OCI-LY1 (cell line): ENCODE data around the gene PTPRO.

Experiments
- H2AFZ ChIP-seq: fragments of 200-600 bp; sonication (generic), shearing (Covaris generic); 2 replicates; pipeline ENCODE4 v1.6.0; 2014; ENCODE audit warnings: antibody characterized with exemption, mild to moderate bottlenecking, low read length
- H3F3A ChIP-seq: fragments of 200-600 bp; sonication (generic), shearing (Covaris generic); 2 replicates; pipeline ENCODE4 v1.6.0; 2014; ENCODE audit warnings: mild to moderate bottlenecking, antibody characterized with exemption, low read length, moderate library complexity; ENCODE audit not compliant: insufficient read depth
- H3K27ac ChIP-seq: fragments of 200-600 bp; sonication (generic); 2 replicates; pipeline ENCODE4 v1.5.1; 2014; ENCODE audit warnings: low read length, mixed run types, mild to moderate bottlenecking, low read depth; ENCODE audit not compliant: poor library complexity, severe bottlenecking
- H3K27me3 ChIP-seq: fragments of 200-600 bp; sonication (generic); 2 replicates; pipeline ENCODE4 v1.6.0; 2014; ENCODE audit warnings: antibody characterized with exemption, mild to moderate bottlenecking, low read length, moderate library complexity; ENCODE audit not compliant: insufficient read depth
- H3K36me3 ChIP-seq: fragments of 200-600 bp; sonication (generic); 2 replicates; pipeline ENCODE4 v1.6.1; 2014; ENCODE audit warnings: mild to moderate bottlenecking, antibody characterized with exemption, low read length, moderate library complexity, mixed read lengths; ENCODE audit not compliant: insufficient read depth
- H3K4me1 ChIP-seq: fragments of 200-600 bp; sonication (generic); 2 replicates; pipeline ENCODE4 v1.5.1; 2014; ENCODE audit warnings: mild to moderate bottlenecking, low read length, moderate library complexity; ENCODE audit not compliant: insufficient read depth, severe bottlenecking
- H3K4me2 ChIP-seq: fragments of 200-600 bp; sonication (generic), shearing (Covaris generic); 2 replicates; pipeline ENCODE4 v1.6.1; 2014; ENCODE audit warnings: low read length
- H3K4me3 ChIP-seq: fragments of 200-600 bp; sonication (generic); 2 replicates; pipeline ENCODE4 v1.5.1; 2014; ENCODE audit warnings: low read length, low read depth, mild to moderate bottlenecking, mixed read lengths; ENCODE audit not compliant: poor library complexity, severe bottlenecking
- H3K79me2 ChIP-seq: fragments of 200-600 bp; shearing (Covaris generic); 2 replicates; pipeline ENCODE4 v1.6.1; 2016; ENCODE audit warnings: mixed run types, low read length, mixed read lengths; ENCODE audit not compliant: insufficient read depth
- H3K9ac ChIP-seq: fragments of 200-600 bp; sonication (generic), shearing (Covaris generic); 2 replicates; pipeline ENCODE4 v1.6.1; 2014; ENCODE audit warnings: mild to moderate bottlenecking, low read length, mixed read lengths
- H3K9me2 ChIP-seq: fragments of 200-600 bp; sonication (generic), shearing (Covaris generic); 2 replicates; pipeline ENCODE4 v1.6.1; 2014; ENCODE audit warnings: low read depth, mild to moderate bottlenecking, low read length, mixed read lengths
- H3K9me3 ChIP-seq: fragments of 200-600 bp; shearing (Covaris generic); 2 replicates; pipeline ENCODE4 v1.6.1; 2014; ENCODE audit warnings: low read length, mixed read lengths
- H4K20me1 ChIP-seq: fragments of 200-600 bp; sonication (generic), shearing (Covaris generic); 2 replicates; pipeline ENCODE4 v1.6.0; 2016; ENCODE audit warnings: mild to moderate bottlenecking, low read length; ENCODE audit not compliant: insufficient read depth
- EZH2 ChIP-seq: fragments of 200-600 bp; sonication (generic), shearing (Covaris generic); IDR thresholded peaks from 2 replicates; pipeline ENCODE4 v1.8.0; 2017; ENCODE audit warnings: borderline replicate concordance, mixed run types, mild to moderate bottlenecking, antibody characterized with exemption, low read length, moderate library complexity, mixed read lengths
- TF ChIP-seq, protein P1 (sequence below): fragments of 200-600 bp; sonication (generic), shearing (Covaris generic); IDR thresholded peaks from 2 replicates; pipeline ENCODE4 v1.5.1; 2017; ENCODE audit warnings: mild to moderate bottlenecking, antibody characterized with exemption, low read length, moderate library complexity, mixed read lengths

Gene PTPRO

DNA sequence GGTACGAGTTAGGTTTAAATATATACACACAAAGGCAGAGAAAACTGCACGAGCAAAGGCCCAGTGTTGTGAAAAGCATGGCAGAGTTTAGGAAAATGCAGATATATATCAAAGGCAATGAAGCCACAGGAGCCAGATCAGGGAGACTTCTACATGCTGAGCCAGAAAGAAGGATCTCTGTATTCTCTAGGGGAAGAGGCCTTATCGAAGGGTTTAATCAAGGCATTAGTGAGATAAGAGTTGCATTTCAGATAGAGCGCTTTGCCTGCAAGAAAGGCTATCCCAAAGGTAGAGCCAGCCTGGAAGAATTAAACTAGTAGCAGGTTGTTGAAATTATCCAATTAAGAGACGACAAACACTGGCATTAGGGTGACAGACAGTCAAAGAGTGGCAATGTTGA lies 7.6 kb downstream of the PTPRO start:
- no peaks in the 10 kb centered on the region for H3K4me1 ChIP-seq
- H3K4me2 ChIP-seq = no peak overlapping the region
- no peak for TF ChIP-seq EZH2
- TF ChIP-seq, protein P1, sequence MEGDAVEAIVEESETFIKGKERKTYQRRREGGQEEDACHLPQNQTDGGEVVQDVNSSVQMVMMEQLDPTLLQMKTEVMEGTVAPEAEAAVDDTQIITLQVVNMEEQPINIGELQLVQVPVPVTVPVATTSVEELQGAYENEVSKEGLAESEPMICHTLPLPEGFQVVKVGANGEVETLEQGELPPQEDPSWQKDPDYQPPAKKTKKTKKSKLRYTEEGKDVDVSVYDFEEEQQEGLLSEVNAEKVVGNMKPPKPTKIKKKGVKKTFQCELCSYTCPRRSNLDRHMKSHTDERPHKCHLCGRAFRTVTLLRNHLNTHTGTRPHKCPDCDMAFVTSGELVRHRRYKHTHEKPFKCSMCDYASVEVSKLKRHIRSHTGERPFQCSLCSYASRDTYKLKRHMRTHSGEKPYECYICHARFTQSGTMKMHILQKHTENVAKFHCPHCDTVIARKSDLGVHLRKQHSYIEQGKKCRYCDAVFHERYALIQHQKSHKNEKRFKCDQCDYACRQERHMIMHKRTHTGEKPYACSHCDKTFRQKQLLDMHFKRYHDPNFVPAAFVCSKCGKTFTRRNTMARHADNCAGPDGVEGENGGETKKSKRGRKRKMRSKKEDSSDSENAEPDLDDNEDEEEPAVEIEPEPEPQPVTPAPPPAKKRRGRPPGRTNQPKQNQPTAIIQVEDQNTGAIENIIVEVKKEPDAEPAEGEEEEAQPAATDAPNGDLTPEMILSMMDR = no peak
- H3K9me2 ChIP-seq = no peaks in the 10 kb centered on the region
- H2AFZ ChIP-seq = no peak overlapping the region
- no peaks in the 10 kb centered on the region for H3K36me3 ChIP-seq
- H4K20me1 ChIP-seq = no peaks in the 10 kb centered on the region
- no peaks in the 10 kb centered on the region for H3F3A ChIP-seq
- H3K27ac ChIP-seq = no peak overlapping the region
- no peak overlapping the region for H3K9ac ChIP-seq
- no peaks in the 10 kb centered on the region for H3K79me2 ChIP-seq
- no peak overlapping the region for H3K4me3 ChIP-seq
- no peaks in the 10 kb centered on the region for H3K27me3 ChIP-seq
- H3K9me3 ChIP-seq = no peaks in the 10 kb centered on the region

DNA sequence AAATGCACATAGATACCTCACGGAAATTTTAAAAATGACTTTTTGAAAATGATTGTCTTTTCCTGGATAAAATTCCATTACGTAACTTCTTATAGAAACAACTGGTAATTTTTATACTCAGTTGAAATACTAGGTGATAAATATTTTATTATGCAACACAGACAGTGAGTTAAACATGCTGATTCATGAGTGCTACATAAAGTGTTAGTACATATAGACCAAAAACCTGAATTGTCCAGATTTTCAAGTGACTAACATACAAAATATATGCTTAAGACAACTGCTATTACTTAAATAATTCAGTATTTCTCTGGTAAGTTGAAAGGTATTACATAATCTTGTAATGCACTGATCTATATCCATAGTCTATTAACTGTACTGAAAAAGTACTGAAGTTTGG lies 11.9 kb downstream of the PTPRO start:
- Histone ChIP-seq H3K36me3 (no peaks in the 10 kb centered on the region), H3K4me2 (no peak overlapping the region)
- TF ChIP-seq, protein P1 = no peak
- no peak for TF ChIP-seq EZH2

DNA sequence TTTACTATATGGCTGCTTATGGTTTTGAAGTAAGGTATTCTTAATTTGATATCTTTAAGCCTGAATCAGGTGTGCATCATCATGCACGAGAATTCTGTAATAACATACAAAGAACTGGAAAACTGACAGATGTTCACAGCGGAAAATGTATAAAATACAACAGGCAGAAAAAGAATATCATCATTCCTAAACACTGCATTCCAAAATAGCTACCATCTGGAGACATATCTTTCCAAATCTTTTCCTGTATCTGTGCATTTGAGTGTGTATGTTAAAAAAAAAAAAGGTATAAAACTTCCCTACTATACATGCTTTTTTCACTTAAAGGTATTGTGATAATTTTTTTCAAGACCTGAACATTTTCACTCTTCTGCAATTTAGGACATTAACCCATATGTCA lies 13.7 kb downstream of the PTPRO start:
- Histone ChIP-seq H3K4me2 (no peak overlapping the region), H3K4me3 (no peak overlapping the region), H3F3A (no peaks in the 10 kb centered on the region), H3K4me1 (no peaks in the 10 kb centered on the region), H3K79me2 (no peaks in the 10 kb centered on the region), H3K27me3 (no peaks in the 10 kb centered on the region), H3K9ac (no peak overlapping the region), H3K27ac (no peak overlapping the region), H4K20me1 (no peaks in the 10 kb centered on the region), H3K36me3 (no peaks in the 10 kb centered on the region), H3K9me2 (no peaks in the 10 kb centered on the region), H3K9me3 (no peaks in the 10 kb centered on the region), H2AFZ (no peak overlapping the region)
- TF ChIP-seq, protein P1 = no peak
- TF ChIP-seq EZH2 = no peak

More for the DNA sequence above, 11.9 kb downstream of the PTPRO start:
- no peaks in the 10 kb centered on the region for H3K79me2 ChIP-seq
- H3F3A ChIP-seq = no peaks in the 10 kb centered on the region
- H4K20me1 ChIP-seq = no peaks in the 10 kb centered on the region
- H3K27ac ChIP-seq = no peak overlapping the region
- H3K9me2 ChIP-seq = no peaks in the 10 kb centered on the region
- no peak overlapping the region for H3K9ac ChIP-seq
- no peaks in the 10 kb centered on the region for H3K4me1 ChIP-seq
- H3K27me3 ChIP-seq = no peaks in the 10 kb centered on the region
- no peaks in the 10 kb centered on the region for H3K9me3 ChIP-seq
- H2AFZ ChIP-seq = no peak overlapping the region
- H3K4me3 ChIP-seq = no peak overlapping the region
